T-helper 2 cell treated with Interferon-gamma antibody and Interleukin-4, amounts not matched to agents 5 μg/mL and 100 μg/mL, for 36 hours (primary cell): ENCODE data around the gene PCBP2.
"Not testable (repeated sequence)": the region's sequence is repeated elsewhere in the genome, so short reads cannot be mapped to it uniquely, and the experiment has no call there.

Experiments used
- DNase-seq: peaks from one replicate; pipeline ENCODE4 v3.0.0; 2021; ENCODE audit warnings: low spot score
- H3K27ac Mint-ChIP-seq: one replicate; pipeline ENCODE4 v1.8.0; 2021; ENCODE audit warnings: mild to moderate bottlenecking, mixed read lengths
- H3K27me3 Mint-ChIP-seq: one replicate; pipeline ENCODE4 v1.8.0; 2021; ENCODE audit warnings: low read depth, mixed read lengths
- H3K36me3 Mint-ChIP-seq: one replicate; pipeline ENCODE4 v1.8.0; 2021; ENCODE audit warnings: low read depth, mixed read lengths
- H3K4me1 Mint-ChIP-seq: one replicate; pipeline ENCODE4 v1.8.0; 2021; ENCODE audit warnings: low read depth, mixed read lengths
- H3K4me3 Mint-ChIP-seq: one replicate; pipeline ENCODE4 v1.8.0; 2022; ENCODE audit warnings: mild to moderate bottlenecking, moderate library complexity, mixed read lengths
- H3K9me3 Mint-ChIP-seq: one replicate; pipeline ENCODE4 v1.8.0; 2021; ENCODE audit warnings: mixed read lengths

PCBP2 gene

GRCh38 chr12:53451661-53452158 lies at the start of gene PCBP2:
TSS of gene PCBP2 (plus strand) at chr12:53452102. CDS start at chr12:53454801, 2,699 bp downstream.
- peaks cover 27% of the 10 kb centered on the region for H3K4me1 Mint-ChIP-seq
- H3K27ac Mint-ChIP-seq = peak within 1 kb of the TSS; percentile 100
- no peaks in the 10 kb centered on the region for H3K9me3 Mint-ChIP-seq
- peaks cover 51% of the 10 kb centered on the region for H3K36me3 Mint-ChIP-seq
- peak; percentile 98 for DNase-seq
- H3K27me3 Mint-ChIP-seq = no peaks in the 10 kb centered on the region
- peak within 1 kb of the TSS; percentile 97 for H3K4me3 Mint-ChIP-seq

- H3K27ac Mint-ChIP-seq, H3K9me3 Mint-ChIP-seq, H3K4me3 Mint-ChIP-seq, H3K4me1 Mint-ChIP-seq, DNase-seq, H3K27me3 Mint-ChIP-seq: not testable (repeated sequence)
- H3K36me3 Mint-ChIP-seq = peaks cover 24% of the 10 kb centered on the region
Measured at GRCh38 chr12:53402351-53402750, 49.6 kb upstream of the PCBP2 start.

DNA sequence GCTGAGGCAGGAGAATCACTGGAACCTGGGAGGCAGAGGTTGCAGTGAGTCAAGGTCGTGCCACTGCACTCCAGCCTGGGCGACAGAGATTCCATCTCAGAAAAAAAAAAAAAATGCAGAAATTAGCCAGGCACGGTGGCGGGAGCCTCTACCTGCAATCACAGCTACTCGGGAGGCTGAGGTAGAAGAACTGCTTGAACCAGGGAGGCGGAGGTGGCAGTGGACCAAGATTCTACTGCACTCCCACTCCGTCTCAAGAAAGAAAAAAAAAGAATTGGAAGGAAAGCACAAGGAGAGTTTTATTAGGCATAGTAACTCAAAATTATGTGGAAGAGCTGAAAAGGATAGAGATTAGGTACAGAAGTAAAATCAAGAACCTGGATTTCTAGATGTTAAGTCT lies 49.0 kb upstream of the PCBP2 start:
- H3K4me1 Mint-ChIP-seq = peaks cover under 1% of the 10 kb centered on the region
- H3K27ac Mint-ChIP-seq = no peak overlapping the region
- H3K4me3 Mint-ChIP-seq = no peak overlapping the region
- no peaks in the 10 kb centered on the region for H3K27me3 Mint-ChIP-seq
- no peak for DNase-seq
- H3K9me3 Mint-ChIP-seq = no peaks in the 10 kb centered on the region
- peaks cover 23% of the 10 kb centered on the region for H3K36me3 Mint-ChIP-seq

- Mint-ChIP-seq H3K4me3 (no peak overlapping the region), H3K36me3 (peaks cover 36% of the 10 kb centered on the region), H3K27me3 (no peaks in the 10 kb centered on the region), H3K27ac (no peak overlapping the region), H3K4me1 (peaks cover 18% of the 10 kb centered on the region), H3K9me3 (no peaks in the 10 kb centered on the region)
- no peak for DNase-seq
Measured at GRCh38 chr12:53410951-53411350, 41.0 kb upstream of the PCBP2 start.

- H3K4me3 Mint-ChIP-seq = no peak overlapping the region
- no peaks in the 10 kb centered on the region for H3K27me3 Mint-ChIP-seq
- H3K4me1 Mint-ChIP-seq = peaks cover 21% of the 10 kb centered on the region
- peaks cover 29% of the 10 kb centered on the region for H3K36me3 Mint-ChIP-seq
- DNase-seq = no peak
- no peaks in the 10 kb centered on the region for H3K9me3 Mint-ChIP-seq
- H3K27ac Mint-ChIP-seq = no peak overlapping the region
Measured at GRCh38 chr12:53413485-53414204, 38.3 kb upstream of the PCBP2 start.

- Mint-ChIP-seq H3K4me3 (no peak overlapping the region), H3K27me3 (no peaks in the 10 kb centered on the region), H3K9me3 (no peaks in the 10 kb centered on the region), H3K27ac (no peak overlapping the region), H3K4me1 (peaks cover 25% of the 10 kb centered on the region), H3K36me3 (peaks cover 23% of the 10 kb centered on the region)
- no peak for DNase-seq
Measured at GRCh38 chr12:53414756-53415417, 37.0 kb upstream of the PCBP2 start.

GRCh38 chr12:53415752-53416389 lies 36.0 kb upstream of the PCBP2 start:
- not testable (repeated sequence) for H3K27me3 Mint-ChIP-seq, H3K27ac Mint-ChIP-seq, H3K4me3 Mint-ChIP-seq, DNase-seq, H3K9me3 Mint-ChIP-seq
- Mint-ChIP-seq H3K4me1 (peaks cover 25% of the 10 kb centered on the region), H3K36me3 (peaks cover 17% of the 10 kb centered on the region)

DNA sequence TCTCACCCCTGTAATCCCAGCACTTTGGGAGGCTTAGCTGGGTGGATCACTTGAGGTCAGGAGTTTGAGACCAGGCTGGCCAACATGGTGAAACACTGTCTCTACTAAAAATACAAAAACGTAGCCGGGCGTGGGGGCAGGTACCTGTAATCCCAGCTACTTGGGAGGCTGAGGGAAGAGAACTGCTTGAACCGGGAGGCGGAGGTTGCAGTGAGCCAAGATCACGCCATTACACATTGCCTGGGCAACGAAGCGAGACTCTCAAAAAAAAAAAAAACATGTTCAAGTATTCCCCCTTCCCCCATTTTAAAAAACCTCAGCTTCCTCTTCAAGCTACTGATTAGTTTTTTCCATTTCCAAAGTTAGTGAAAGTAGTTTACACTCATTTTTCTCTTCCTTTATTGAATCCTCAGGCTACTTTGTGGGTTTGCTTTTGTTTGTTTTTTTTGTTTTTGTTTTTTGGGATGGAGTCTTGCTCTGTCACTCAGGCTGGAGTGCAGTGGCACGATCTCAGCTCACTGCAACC lies 34.5 kb upstream of the PCBP2 start:
- H3K4me1 Mint-ChIP-seq = peaks cover 23% of the 10 kb centered on the region
- not testable (repeated sequence) for DNase-seq, H3K4me3 Mint-ChIP-seq, H3K9me3 Mint-ChIP-seq, H3K36me3 Mint-ChIP-seq, H3K27me3 Mint-ChIP-seq
- H3K27ac Mint-ChIP-seq = peak overlapping the region; percentile 74

GRCh38 chr12:53418221-53418620 lies 33.7 kb upstream of the PCBP2 start:
- Mint-ChIP-seq H3K4me3 (no peak overlapping the region), H3K36me3 (peaks cover 2% of the 10 kb centered on the region), H3K27ac (no peak overlapping the region), H3K9me3 (no peaks in the 10 kb centered on the region), H3K4me1 (peaks cover 15% of the 10 kb centered on the region), H3K27me3 (no peaks in the 10 kb centered on the region)
- DNase-seq = no peak

GRCh38 chr12:53419756-53420155 lies 32.1 kb upstream of the PCBP2 start:
- Mint-ChIP-seq H3K4me1 (peaks cover 13% of the 10 kb centered on the region), H3K27me3 (no peaks in the 10 kb centered on the region), H3K9me3 (no peaks in the 10 kb centered on the region), H3K36me3 (no peaks in the 10 kb centered on the region), H3K4me3 (no peak overlapping the region), H3K27ac (peak overlapping the region; percentile 7)
- DNase-seq = no peak

DNA sequence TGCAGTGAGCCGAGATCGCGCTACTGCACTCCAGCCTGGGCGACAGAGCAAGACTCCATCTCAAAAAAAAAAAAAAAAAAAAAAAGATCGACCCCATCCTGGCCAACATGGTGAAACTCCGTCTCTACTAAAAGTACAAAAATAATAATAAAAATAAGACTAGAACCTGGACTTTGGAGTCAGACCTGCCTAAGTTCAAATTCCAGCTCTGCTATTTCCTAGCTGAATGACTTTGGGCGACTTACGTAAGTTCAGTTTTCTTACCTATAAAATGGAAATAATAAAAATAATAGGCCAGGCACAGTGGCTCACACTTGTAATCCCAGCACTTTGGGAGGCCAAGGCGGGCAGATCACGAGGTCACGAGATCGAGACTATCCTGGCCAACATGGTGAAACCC lies 29.7 kb upstream of the PCBP2 start:
- H3K4me3 Mint-ChIP-seq, H3K9me3 Mint-ChIP-seq, H3K27ac Mint-ChIP-seq, H3K27me3 Mint-ChIP-seq, DNase-seq, H3K36me3 Mint-ChIP-seq: not testable (repeated sequence)
- H3K4me1 Mint-ChIP-seq = peaks cover 13% of the 10 kb centered on the region

GRCh38 chr12:53423597-53423996 lies 28.3 kb upstream of the PCBP2 start, which contains the start of gene AMHR2:
TSS of gene AMHR2 (plus strand) at chr12:53423855. CDS start at chr12:53423935, 80 bp downstream.
- no peaks in the 10 kb centered on the region for H3K27me3 Mint-ChIP-seq
- no peak for DNase-seq
- H3K9me3 Mint-ChIP-seq = no peaks in the 10 kb centered on the region
- H3K4me1 Mint-ChIP-seq = peaks cover 10% of the 10 kb centered on the region
- H3K4me3 Mint-ChIP-seq = no peak within 1 kb of the TSS
- H3K27ac Mint-ChIP-seq = no peak within 1 kb of the TSS
- no peaks in the 10 kb centered on the region for H3K36me3 Mint-ChIP-seq

DNA sequence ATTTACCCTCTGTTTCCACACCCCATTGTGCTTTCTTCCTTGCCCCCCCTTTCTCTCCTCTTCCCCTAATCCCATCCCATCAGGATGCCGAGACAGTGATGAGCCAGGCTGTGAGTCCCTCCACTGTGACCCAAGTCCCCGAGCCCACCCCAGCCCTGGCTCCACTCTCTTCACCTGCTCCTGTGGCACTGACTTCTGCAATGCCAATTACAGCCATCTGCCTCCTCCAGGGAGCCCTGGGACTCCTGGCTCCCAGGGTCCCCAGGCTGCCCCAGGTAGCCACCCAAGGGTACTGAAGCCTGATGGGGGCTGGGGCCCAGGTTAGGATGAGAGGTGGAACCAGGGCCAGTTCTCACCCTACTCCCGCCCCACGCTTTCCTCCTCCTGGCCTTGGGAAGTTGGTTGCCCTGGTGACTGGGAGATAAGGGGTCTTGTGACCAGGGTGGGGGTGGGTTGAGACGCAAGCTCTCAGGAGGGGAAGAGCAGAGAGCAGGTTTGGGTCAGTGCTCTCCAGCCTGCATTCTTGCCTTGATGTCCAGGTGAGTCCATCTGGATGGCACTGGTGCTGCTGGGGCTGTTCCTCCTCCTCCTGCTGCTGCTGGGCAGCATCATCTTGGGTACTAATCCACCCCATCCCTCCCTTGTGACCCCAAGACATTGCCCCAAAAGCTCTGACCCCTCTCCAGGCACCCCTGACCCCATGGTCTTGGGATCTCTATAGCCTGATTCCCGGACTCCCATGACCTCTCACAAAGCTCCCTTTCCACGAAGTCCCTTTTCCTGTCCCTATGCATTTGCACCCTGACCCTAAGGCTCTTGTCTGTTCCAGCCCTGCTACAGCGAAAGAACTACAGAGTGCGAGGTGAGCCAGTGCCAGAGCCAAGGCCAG lies 27.0 kb upstream of the PCBP2 start:
- Mint-ChIP-seq H3K27me3 (no peaks in the 10 kb centered on the region), H3K36me3 (no peaks in the 10 kb centered on the region), H3K4me3 (no peak overlapping the region), H3K27ac (no peak overlapping the region), H3K4me1 (peaks cover 6% of the 10 kb centered on the region), H3K9me3 (no peaks in the 10 kb centered on the region)
- no peak for DNase-seq
